ENCODE results near the gene IL1RL1.

GRCh38 chr2:102391565-102391964 is 80.2 kb downstream of the IL1RL1 start:
- TF ChIP-seq CTCF (conservative IDR thresholded peaks at IDR 0.05; ENCODE audit: low read length) (no peak), EZH2phosphoT487 (IDR thresholded peaks at IDR 0.05; ENCODE audit: borderline replicate concordance) (no peak)

Measured in Loucy (cell line).